Measurements from ENCODE around the gene SP4. TPM values are rescaled to one million over a fixed set of nuclear protein-coding genes. Genes with fewer than 3 reads are reported as not detected.

SP4 gene
- total RNA-seq, 1 donor from 2014 or later, result 1.2 TPM

GRCh38 chr7:21443149-21443841 lies 15.4 kb downstream of the SP4 start:
- DNase-seq (ENCODE audit: low spot score) (no peak), ATAC-seq (no peak)

DNA sequence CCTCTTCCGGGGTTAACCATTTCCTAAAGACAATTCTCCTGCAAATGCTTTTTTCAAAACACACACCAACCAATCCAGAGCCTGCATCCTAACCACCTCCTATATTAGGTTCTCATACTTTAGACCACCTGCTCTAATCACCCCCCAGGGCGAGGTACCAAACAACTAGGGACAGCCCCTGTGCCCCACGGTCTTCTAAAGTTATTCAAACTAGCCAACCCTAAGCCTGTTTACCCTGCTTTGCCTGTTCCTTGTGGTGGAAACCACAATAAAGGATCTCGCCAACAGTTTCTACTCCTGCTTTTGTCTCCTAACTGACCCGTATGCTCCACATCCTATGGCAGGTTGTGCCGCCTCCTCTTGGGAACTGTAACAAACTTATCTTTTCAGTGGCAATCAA lies 21.1 kb downstream of the SP4 start:
- DNase-seq (ENCODE audit: low spot score), result no peak
- no peak for ATAC-seq

GRCh38 chr7:21450076-21450475 lies 22.2 kb downstream of the SP4 start:
- ATAC-seq (no peak), DNase-seq (ENCODE audit: low spot score) (no peak)

GRCh38 chr7:21450941-21451340 lies 23.1 kb downstream of the SP4 start:
- ATAC-seq (no peak), DNase-seq (ENCODE audit: low spot score) (no peak)

GRCh38 chr7:21454182-21454581 lies 26.3 kb downstream of the SP4 start:
- no peak for DNase-seq (ENCODE audit: low spot score)
- ATAC-seq, result no peak

DNA sequence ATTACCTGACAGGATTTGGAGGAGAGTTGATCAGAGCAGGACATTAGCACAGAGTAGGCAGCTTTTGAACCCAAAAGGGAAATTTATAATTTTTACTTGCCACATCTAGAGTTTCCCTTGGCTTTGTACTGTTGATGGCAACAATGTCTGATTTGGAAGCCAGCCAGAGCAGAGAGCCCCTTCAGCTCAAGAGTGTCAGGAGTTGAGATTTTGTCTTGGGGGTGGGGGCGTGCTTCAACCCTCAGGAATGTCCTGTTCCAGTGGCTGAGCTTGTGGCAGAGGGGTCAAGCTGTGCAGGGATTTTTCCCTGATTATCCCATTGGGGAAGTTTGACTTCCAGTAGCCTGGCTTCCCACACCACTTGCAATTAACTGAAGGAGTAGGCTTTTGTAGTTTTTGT lies 27.0 kb downstream of the SP4 start:
- DNase-seq (ENCODE audit: low spot score) (no peak), ATAC-seq (no peak)

DNA sequence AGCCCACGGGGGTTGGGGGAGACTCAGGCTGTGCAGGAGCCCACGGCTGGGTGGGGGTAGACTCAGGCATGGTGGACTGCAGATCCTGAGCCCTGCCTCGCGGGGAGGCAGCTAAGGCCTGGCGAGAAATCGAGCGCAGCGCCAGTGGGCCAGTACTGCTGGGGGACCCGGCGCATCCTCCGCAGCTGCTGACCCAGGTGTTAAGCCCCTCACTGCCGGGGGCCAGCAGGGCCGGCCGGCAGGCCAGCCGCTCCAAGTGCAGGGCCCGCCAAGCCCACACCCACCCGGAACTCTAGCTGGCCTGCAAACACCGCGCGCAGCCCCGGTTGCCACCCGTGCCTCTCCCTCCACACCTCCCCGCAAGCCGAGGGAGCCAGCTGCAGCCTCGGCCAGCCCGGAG lies 33.4 kb downstream of the SP4 start:
- ATAC-seq (no peak), DNase-seq (ENCODE audit: low spot score) (no peak)

DNA sequence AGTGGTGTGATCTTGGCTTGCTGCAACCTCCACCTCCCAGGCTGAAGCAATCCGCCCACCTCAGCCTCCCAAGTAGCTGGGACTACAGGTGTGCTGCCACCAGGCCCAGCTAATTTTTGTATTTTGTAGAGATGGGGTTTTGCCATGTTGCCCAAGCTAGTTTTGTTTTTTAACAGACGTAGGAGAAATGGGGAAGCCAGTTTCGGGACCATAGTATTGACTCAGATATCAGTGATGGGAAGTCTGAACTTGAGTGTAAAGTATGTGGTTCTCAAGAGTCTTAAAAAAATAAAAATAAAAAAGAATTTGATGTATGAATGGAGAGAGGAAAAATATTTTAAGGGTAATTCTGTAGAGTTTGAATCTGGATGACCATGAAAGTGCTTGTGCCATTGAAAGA lies 34.2 kb downstream of the SP4 start:
- ATAC-seq, result no peak
- DNase-seq (ENCODE audit: low spot score), result no peak

DNA sequence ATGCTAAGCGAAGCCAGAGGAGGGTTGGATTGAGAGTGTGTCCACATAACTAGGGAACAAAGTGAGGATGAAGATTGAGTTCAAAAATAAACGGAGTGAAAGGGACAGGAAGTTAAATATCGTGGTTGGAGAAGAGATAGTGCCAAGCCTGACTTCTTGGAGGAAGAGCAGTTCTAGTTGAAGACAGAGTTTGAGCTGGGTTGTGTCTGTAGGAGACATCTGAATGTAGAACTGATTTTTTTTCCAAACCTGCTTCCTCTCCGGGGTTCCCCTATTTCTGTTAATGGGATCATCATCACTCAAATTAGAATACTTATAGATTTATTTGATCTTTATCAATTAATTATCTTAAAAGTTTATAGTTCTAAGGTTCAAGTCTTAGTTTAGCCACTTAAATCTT lies 35.6 kb downstream of the SP4 start:
- ATAC-seq, result no peak
- no peak for DNase-seq (ENCODE audit: low spot score)

DNA sequence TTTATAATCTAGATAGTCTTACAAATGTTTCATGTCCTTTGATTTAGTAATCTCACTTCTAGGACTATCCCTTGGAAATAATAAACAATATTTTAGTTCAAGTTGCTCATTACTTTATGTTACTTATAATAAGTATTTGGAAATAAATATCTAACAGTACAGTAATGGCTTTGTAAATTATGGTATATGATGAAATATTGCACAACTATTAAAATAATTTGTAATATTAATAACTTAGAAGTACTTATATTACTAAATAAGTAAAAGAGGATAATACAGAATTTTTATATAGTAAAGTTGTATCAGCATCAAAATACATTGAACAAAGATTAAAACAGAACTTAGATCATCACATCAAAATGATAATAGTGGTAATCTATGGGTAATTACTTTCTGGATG lies 41.1 kb downstream of the SP4 start:
- ATAC-seq, result no peak

GRCh38 chr7:21469894-21470293 lies 42.0 kb downstream of the SP4 start:
- no peak for DNase-seq (ENCODE audit: low spot score)
- no peak for ATAC-seq

More for the DNA sequence above, 41.1 kb downstream of the SP4 start:
- no peak for DNase-seq (ENCODE audit: low spot score)

DNA sequence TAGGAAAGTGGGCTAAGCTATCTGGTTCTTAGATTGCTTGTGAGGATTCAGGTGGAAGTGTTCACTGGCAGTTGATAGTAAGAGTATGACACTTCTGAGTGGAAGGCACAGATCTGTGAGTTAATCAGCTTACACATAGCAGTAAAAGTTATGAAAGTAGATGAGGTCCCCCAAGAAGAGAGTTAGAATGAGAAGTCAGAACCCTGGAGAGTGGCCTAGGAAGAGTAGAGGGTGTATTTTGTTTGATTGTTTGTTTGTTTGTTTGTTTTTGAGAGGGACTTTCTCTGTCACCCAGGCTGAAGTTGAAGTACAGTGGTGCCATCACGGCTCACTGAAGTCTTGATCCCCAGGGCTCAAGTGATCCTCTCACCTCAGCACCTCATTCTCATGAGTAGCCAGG lies 44.1 kb downstream of the SP4 start:
- DNase-seq (ENCODE audit: low spot score) (no peak), ATAC-seq (no peak)

DNA sequence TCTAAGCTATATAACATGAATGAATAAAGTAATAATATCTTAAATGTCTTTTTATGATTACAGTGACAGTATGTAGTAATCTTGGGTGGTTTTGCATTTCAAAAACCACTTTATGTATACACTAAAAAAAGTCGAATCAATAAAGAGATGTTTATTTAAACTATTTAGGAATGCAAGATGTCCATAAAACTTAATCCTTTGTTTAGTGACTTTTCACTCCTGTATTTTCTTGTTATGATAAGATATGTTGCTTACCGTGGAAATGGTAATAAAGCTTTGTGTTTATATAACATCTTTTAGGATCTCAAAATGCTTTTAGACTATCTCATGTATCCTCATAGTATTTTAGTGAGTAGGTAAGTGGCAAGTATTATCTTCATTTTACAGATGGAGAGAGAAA lies 48.5 kb downstream of the SP4 start:
- no peak for ATAC-seq
- DNase-seq (ENCODE audit: low spot score), result no peak

DNA sequence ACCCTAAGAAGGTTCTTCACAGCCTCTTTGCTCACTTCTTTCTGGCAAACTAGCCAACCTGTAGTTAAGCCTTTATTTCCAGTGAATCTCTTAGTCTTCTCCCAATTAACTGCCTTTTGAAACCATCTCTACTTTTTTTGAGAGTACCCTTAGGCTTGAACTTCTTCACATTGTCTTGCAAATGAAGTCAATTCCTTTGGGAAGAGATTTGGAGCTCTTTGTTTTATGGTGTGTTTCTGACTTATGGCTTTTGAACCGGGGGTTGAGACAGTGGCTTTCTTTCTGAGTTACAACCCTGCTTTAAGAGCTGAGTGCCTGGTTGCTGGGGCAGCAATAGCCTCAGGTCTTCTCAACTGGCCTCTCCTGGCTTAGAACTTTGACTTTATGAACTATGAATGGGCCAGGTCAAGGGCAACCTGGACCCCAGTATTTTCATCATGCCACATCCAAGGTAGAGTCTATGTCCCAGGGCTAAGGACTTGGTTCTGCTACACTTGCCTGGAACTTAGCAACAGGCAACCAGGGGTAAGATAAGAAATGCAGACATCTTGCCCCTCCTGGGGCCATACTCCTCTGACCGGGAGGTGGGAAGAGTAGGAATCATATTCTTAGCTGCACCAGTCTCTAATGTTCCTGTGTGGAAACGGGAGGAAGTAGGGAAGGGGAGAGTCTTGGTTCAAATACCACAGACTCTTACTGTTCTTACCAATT lies 53.0 kb downstream of the SP4 start:
- ATAC-seq, result no peak
- no peak for DNase-seq (ENCODE audit: low spot score)

DNA sequence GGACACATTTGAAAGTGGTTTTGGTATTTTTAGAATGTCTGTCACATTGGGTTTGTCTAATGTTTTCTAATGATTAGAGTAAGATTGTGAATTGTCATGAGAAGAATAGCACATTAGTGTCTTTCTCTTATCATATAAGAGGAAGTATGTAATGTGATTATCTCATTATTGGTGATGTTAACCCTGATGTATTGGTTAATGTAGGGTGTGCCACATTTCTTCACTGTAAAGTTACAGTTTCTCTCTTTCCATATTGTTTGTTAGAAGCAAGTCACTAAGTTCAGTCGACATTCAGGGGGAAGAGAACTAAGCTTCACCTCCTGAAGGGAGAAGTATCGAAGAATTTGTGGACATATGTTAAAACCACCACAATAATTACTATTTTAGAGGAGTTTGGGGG lies 58.6 kb downstream of the SP4 start:
- ATAC-seq (no peak), DNase-seq (ENCODE audit: low spot score) (no peak)

DNA sequence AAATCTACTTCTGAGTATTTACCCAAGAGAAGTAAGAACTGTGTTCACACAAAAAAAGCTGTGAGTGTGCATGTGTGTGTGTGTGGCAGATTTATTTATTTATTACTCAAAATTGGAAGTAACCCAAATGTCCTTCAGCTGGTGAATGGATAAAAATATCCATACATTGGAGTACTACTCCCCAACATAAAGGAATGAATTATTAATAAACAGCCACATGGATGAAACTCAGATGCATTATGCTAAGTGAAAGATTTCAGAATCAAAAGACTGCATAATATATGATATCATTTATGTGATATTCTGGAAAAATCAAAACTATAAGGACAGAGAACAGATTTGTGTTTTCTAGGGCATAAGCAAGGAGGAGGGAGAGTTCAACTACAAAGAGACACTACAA lies 67.8 kb downstream of the SP4 start:
- no peak for DNase-seq (ENCODE audit: low spot score)
- ATAC-seq, result no peak

DNA sequence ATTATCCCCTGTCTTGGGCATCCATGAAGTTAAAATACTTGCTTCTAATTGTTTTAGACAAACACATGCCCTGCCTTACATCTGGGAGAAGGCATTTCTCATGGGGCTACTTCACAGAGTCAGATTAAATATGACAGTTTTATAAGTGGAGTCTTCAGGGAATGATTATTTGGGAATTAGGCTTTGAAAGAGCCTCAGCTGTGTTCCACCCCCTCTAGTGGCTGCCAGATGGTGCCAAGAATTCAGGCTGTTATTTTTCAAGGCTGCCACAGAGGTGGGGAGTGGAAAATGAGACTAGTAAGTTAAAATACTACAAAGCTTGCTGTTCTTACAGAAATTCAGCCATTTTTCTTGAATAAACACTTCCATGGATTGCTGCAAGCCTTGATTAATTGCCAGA lies 69.2 kb downstream of the SP4 start:
- DNase-seq (ENCODE audit: low spot score) (no peak), ATAC-seq (no peak)

DNA sequence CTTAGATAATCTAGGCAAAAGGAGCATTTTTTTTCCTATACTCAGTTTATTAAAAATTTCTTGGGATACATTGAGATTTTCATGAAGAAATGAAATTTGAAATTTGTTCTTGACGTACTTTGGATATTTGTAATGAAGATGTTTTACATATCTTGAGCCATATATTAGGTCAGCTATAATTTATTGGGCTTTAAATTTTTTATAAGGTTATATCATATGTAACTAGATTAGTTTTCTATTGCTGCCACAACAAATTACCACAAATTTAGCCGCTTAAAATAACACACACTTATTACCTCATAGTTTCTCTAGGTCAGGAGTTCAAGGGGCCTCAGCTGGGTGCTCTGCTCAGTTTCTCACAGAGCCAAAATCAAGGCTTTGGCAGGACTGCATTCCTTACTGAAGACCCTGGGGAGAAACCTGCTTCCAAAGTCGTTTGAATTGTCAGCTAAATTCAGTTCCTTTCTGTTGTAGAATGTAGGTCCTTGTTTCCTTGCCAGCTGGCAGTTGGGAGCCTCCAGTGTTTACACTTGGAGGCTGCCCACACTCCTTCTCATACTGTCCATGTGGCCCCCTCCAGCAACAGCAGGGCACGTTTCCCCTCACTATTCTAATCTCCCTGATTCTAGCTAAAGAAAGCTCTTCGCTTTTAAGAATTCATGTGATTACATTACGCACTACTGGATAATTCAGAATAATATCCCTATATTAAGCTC lies 72.4 kb downstream of the SP4 start:
- ATAC-seq, result no peak
- no peak for DNase-seq (ENCODE audit: low spot score)

GRCh38 chr7:21504021-21504420 lies 76.1 kb downstream of the SP4 start:
- DNase-seq (ENCODE audit: low spot score) (no peak), ATAC-seq (no peak)

GRCh38 chr7:21507627-21508343 lies 79.9 kb downstream of the SP4 start:
- peak; percentile 64 for DNase-seq (ENCODE audit: low spot score)
- ATAC-seq, result peak; percentile 83

GRCh38 chr7:21508538-21508937 lies 80.7 kb downstream of the SP4 start:
- ATAC-seq, result peak; percentile 93

GRCh38 chr7:21514062-21514461 lies 86.2 kb downstream of the SP4 start:
- DNase-seq (ENCODE audit: low spot score), result no peak
- ATAC-seq, result no peak

More at GRCh38 chr7:21508538-21508937, 80.7 kb downstream of the SP4 start:
- peak; percentile 85 for DNase-seq (ENCODE audit: low spot score)

Data from left lobe of liver (tissue), 2 donors.